Activated T-helper 17 cell treated with anti-CD3 and anti-CD28 coated beads, Interleukin-2, amount 50 U/mL, for 72 hours (primary cell): ENCODE results near the gene FBXL7. TPM values are rescaled to one million over a fixed set of nuclear protein-coding genes. Genes with fewer than 3 reads are reported as not detected.

Experiments used
- ATAC-seq: fragments of 150-1000 bp; cut with Tn5 transposase; replicated peaks from 2 replicates; pipeline ENCODE4 v1.10.0; 2021; ENCODE audit warnings: mild to moderate bottlenecking, moderate library complexity
- H3K27ac Mint-ChIP-seq: one replicate; pipeline ENCODE4 v1.8.0; 2022; ENCODE audit warnings: mixed read lengths
- H3K27me3 Mint-ChIP-seq: one replicate; pipeline ENCODE4 v1.8.0; 2022; ENCODE audit warnings: mixed read lengths
- H3K36me3 Mint-ChIP-seq: one replicate; pipeline ENCODE4 v1.8.0; 2022; ENCODE audit warnings: low read depth, mild to moderate bottlenecking, mixed read lengths
- H3K4me1 Mint-ChIP-seq: one replicate; pipeline ENCODE4 v1.8.0; 2022; ENCODE audit warnings: mixed read lengths
- H3K4me3 Mint-ChIP-seq: one replicate; pipeline ENCODE4 v1.8.0; 2022; ENCODE audit warnings: mild to moderate bottlenecking, mixed read lengths
- H3K9me3 Mint-ChIP-seq: one replicate; pipeline ENCODE4 v1.8.0; 2022; ENCODE audit warnings: mixed read lengths
- total RNA-seq, 2 donors: library from RNA; stranded (reverse); gene quantifications; one replicate each; pipeline ENCODE4 v1.2.3, GENCODE V29; 2022

FBXL7 gene
- total RNA-seq, 2 donors from 2014 or later: not detected

GRCh38 chr5:15748266-15748665 lies 248.3 kb downstream of the FBXL7 start:
- no peaks in the 10 kb centered on the region for H3K27me3 Mint-ChIP-seq
- ATAC-seq: no peak
- no peaks in the 10 kb centered on the region for H3K36me3 Mint-ChIP-seq
- H3K4me3 Mint-ChIP-seq: no peak overlapping the region
- no peaks in the 10 kb centered on the region for H3K4me1 Mint-ChIP-seq
- H3K27ac Mint-ChIP-seq: no peak overlapping the region
- H3K9me3 Mint-ChIP-seq: peaks cover 6% of the 10 kb centered on the region

GRCh38 chr5:15752663-15753285 lies 252.8 kb downstream of the FBXL7 start:
- H3K27ac Mint-ChIP-seq: no peak overlapping the region
- ATAC-seq: no peak
- no peak overlapping the region for H3K4me3 Mint-ChIP-seq
- no peaks in the 10 kb centered on the region for H3K27me3 Mint-ChIP-seq
- no peaks in the 10 kb centered on the region for H3K4me1 Mint-ChIP-seq
- no peaks in the 10 kb centered on the region for H3K36me3 Mint-ChIP-seq
- no peaks in the 10 kb centered on the region for H3K9me3 Mint-ChIP-seq

- no peak for ATAC-seq
- no peaks in the 10 kb centered on the region for H3K36me3 Mint-ChIP-seq
- no peaks in the 10 kb centered on the region for H3K4me1 Mint-ChIP-seq
- no peak overlapping the region for H3K27ac Mint-ChIP-seq
- no peaks in the 10 kb centered on the region for H3K27me3 Mint-ChIP-seq
- H3K9me3 Mint-ChIP-seq: no peaks in the 10 kb centered on the region
- no peak overlapping the region for H3K4me3 Mint-ChIP-seq
These were observed 253.8 kb downstream of the FBXL7 start for GRCh38 chr5:15753752-15754151.

- no peaks in the 10 kb centered on the region for H3K27me3 Mint-ChIP-seq
- no peak overlapping the region for H3K4me3 Mint-ChIP-seq
- no peaks in the 10 kb centered on the region for H3K4me1 Mint-ChIP-seq
- no peak overlapping the region for H3K27ac Mint-ChIP-seq
- no peaks in the 10 kb centered on the region for H3K36me3 Mint-ChIP-seq
- no peak for ATAC-seq
- no peaks in the 10 kb centered on the region for H3K9me3 Mint-ChIP-seq
These were observed 257.1 kb downstream of the FBXL7 start for GRCh38 chr5:15757103-15757502.

- no peak for ATAC-seq
- Mint-ChIP-seq H3K27ac (no peak overlapping the region), H3K4me1 (no peaks in the 10 kb centered on the region), H3K9me3 (no peaks in the 10 kb centered on the region), H3K4me3 (no peak overlapping the region), H3K27me3 (no peaks in the 10 kb centered on the region), H3K36me3 (no peaks in the 10 kb centered on the region)
These were observed 257.6 kb downstream of the FBXL7 start for GRCh38 chr5:15757619-15758018.

GRCh38 chr5:15762668-15763067 lies 262.7 kb downstream of the FBXL7 start:
- no peaks in the 10 kb centered on the region for H3K4me1 Mint-ChIP-seq
- H3K4me3 Mint-ChIP-seq: no peak overlapping the region
- no peak overlapping the region for H3K27ac Mint-ChIP-seq
- ATAC-seq: no peak
- no peaks in the 10 kb centered on the region for H3K36me3 Mint-ChIP-seq
- H3K27me3 Mint-ChIP-seq: no peaks in the 10 kb centered on the region
- peaks cover 16% of the 10 kb centered on the region for H3K9me3 Mint-ChIP-seq

- ATAC-seq: no peak
- Mint-ChIP-seq H3K36me3 (no peaks in the 10 kb centered on the region), H3K27ac (no peak overlapping the region), H3K27me3 (no peaks in the 10 kb centered on the region), H3K9me3 (peaks cover 16% of the 10 kb centered on the region), H3K4me3 (no peak overlapping the region), H3K4me1 (no peaks in the 10 kb centered on the region)
These were observed 263.8 kb downstream of the FBXL7 start for GRCh38 chr5:15763754-15764153.

- Mint-ChIP-seq H3K36me3 (no peaks in the 10 kb centered on the region), H3K27me3 (no peaks in the 10 kb centered on the region), H3K4me3 (no peak overlapping the region), H3K4me1 (no peaks in the 10 kb centered on the region), H3K9me3 (peaks cover 21% of the 10 kb centered on the region), H3K27ac (no peak overlapping the region)
- ATAC-seq: no peak
These were observed 269.0 kb downstream of the FBXL7 start for GRCh38 chr5:15768936-15769335.

GRCh38 chr5:15772131-15772530 lies 272.2 kb downstream of the FBXL7 start:
- peaks cover 10% of the 10 kb centered on the region for H3K9me3 Mint-ChIP-seq

GRCh38 chr5:15774632-15775031 lies 274.7 kb downstream of the FBXL7 start:
- H3K9me3 Mint-ChIP-seq: peaks cover 9% of the 10 kb centered on the region
- no peaks in the 10 kb centered on the region for H3K27me3 Mint-ChIP-seq
- ATAC-seq: no peak
- H3K4me3 Mint-ChIP-seq: no peak overlapping the region
- no peaks in the 10 kb centered on the region for H3K36me3 Mint-ChIP-seq
- no peaks in the 10 kb centered on the region for H3K4me1 Mint-ChIP-seq
- H3K27ac Mint-ChIP-seq: no peak overlapping the region

More at GRCh38 chr5:15772131-15772530, 272.2 kb downstream of the FBXL7 start:
- ATAC-seq: no peak
- H3K27me3 Mint-ChIP-seq: no peaks in the 10 kb centered on the region
- H3K4me3 Mint-ChIP-seq: no peak overlapping the region
- H3K27ac Mint-ChIP-seq: no peak overlapping the region
- no peaks in the 10 kb centered on the region for H3K36me3 Mint-ChIP-seq
- H3K4me1 Mint-ChIP-seq: no peaks in the 10 kb centered on the region

- Mint-ChIP-seq H3K27me3 (no peaks in the 10 kb centered on the region), H3K27ac (no peak overlapping the region), H3K9me3 (peaks cover 9% of the 10 kb centered on the region), H3K4me1 (no peaks in the 10 kb centered on the region), H3K4me3 (no peak overlapping the region), H3K36me3 (no peaks in the 10 kb centered on the region)
- no peak for ATAC-seq
These were observed 276.4 kb downstream of the FBXL7 start for GRCh38 chr5:15776346-15776745.

- no peak overlapping the region for H3K27ac Mint-ChIP-seq
- no peak for ATAC-seq
- no peaks in the 10 kb centered on the region for H3K4me1 Mint-ChIP-seq
- H3K4me3 Mint-ChIP-seq: no peak overlapping the region
- no peaks in the 10 kb centered on the region for H3K36me3 Mint-ChIP-seq
- H3K9me3 Mint-ChIP-seq: peaks cover 11% of the 10 kb centered on the region
- H3K27me3 Mint-ChIP-seq: no peaks in the 10 kb centered on the region
These were observed 283.8 kb downstream of the FBXL7 start for GRCh38 chr5:15783734-15784133.

GRCh38 chr5:15785531-15785981 lies 285.6 kb downstream of the FBXL7 start:
- Mint-ChIP-seq H3K36me3 (no peaks in the 10 kb centered on the region), H3K4me1 (no peaks in the 10 kb centered on the region), H3K4me3 (no peak overlapping the region), H3K27ac (no peak overlapping the region), H3K27me3 (no peaks in the 10 kb centered on the region), H3K9me3 (peaks cover 11% of the 10 kb centered on the region)
- no peak for ATAC-seq

- H3K27me3 Mint-ChIP-seq: no peaks in the 10 kb centered on the region
- H3K27ac Mint-ChIP-seq: no peak overlapping the region
- H3K36me3 Mint-ChIP-seq: no peaks in the 10 kb centered on the region
- no peaks in the 10 kb centered on the region for H3K4me1 Mint-ChIP-seq
- peaks cover 6% of the 10 kb centered on the region for H3K9me3 Mint-ChIP-seq
- no peak overlapping the region for H3K4me3 Mint-ChIP-seq
- ATAC-seq: no peak
These were observed 286.3 kb downstream of the FBXL7 start for GRCh38 chr5:15786326-15786725.

GRCh38 chr5:15786884-15787283 lies 286.9 kb downstream of the FBXL7 start:
- H3K4me3 Mint-ChIP-seq: no peak overlapping the region
- H3K27me3 Mint-ChIP-seq: no peaks in the 10 kb centered on the region
- no peaks in the 10 kb centered on the region for H3K4me1 Mint-ChIP-seq
- H3K9me3 Mint-ChIP-seq: peaks cover 5% of the 10 kb centered on the region
- no peak overlapping the region for H3K27ac Mint-ChIP-seq
- no peaks in the 10 kb centered on the region for H3K36me3 Mint-ChIP-seq
- no peak for ATAC-seq

GRCh38 chr5:15787681-15788080 lies 287.7 kb downstream of the FBXL7 start:
- Mint-ChIP-seq H3K4me1 (no peaks in the 10 kb centered on the region), H3K9me3 (peaks cover 5% of the 10 kb centered on the region), H3K27ac (no peak overlapping the region), H3K36me3 (no peaks in the 10 kb centered on the region), H3K27me3 (no peaks in the 10 kb centered on the region), H3K4me3 (no peak overlapping the region)
- ATAC-seq: no peak
